Measurements from ENCODE around the gene GALNTL6. TPM values are rescaled to one million over a fixed set of nuclear protein-coding genes. Genes with fewer than 3 reads are reported as not detected.

Gene GALNTL6
- total RNA-seq, 2 donors from 2014 or later: 0.71 TPM; not detected in 1

- Histone ChIP-seq H3K27me3 (ENCODE audit: control insufficient read depth, insufficient read depth, low read length, poor library complexity, severe bottlenecking) (no peaks in the 10 kb centered on the region), H3K9me3 (ENCODE audit: control insufficient read depth, low read length) (no peaks in the 10 kb centered on the region), H3K9ac (ENCODE audit: extremely low read depth, low read length, poor library complexity, severe bottlenecking) (no peak overlapping the region), H3K4me3 (ENCODE audit: low read length) (no peak overlapping the region), H3K36me3 (ENCODE audit: control insufficient read depth, insufficient read depth, low read length) (no peaks in the 10 kb centered on the region), H3K4me1 (ENCODE audit: control insufficient read depth, insufficient read depth, low read length) (no peaks in the 10 kb centered on the region), H3K27ac (ENCODE audit: low read depth, low read length) (peak overlapping the region; percentile 91)
- TF ChIP-seq CTCF (conservative IDR thresholded peaks at IDR 0.05): no peak
- H3K27ac Mint-ChIP-seq: no peak overlapping the region
- no peaks in the 10 kb centered on the region for H3K27me3 Mint-ChIP-seq (ENCODE audit: insufficient read depth)
- H3K4me3 Mint-ChIP-seq: no peak overlapping the region
- peaks cover 6% of the 10 kb centered on the region for H3K4me1 Mint-ChIP-seq
- DNase-seq: no peak
- WGBS, 2 experiments (ENCODE audit: insufficient coverage in 1 of 2, insufficient read length in 1 of 2): 63 to 87% methylated on average over 4 of the region's 4 CpGs
- H3K9me3 Mint-ChIP-seq: no peaks in the 10 kb centered on the region
- no peaks in the 10 kb centered on the region for H3K36me3 Mint-ChIP-seq (ENCODE audit: low read depth)
Observed at GRCh38 chr4:172842779-172843178, 1029.6 kb downstream of the GALNTL6 start.

GRCh38 chr4:172843192-172843591, 1030.0 kb downstream of the GALNTL6 start:
- no peak for TF ChIP-seq CTCF (conservative IDR thresholded peaks at IDR 0.05)
- H3K4me3 Mint-ChIP-seq: no peak overlapping the region
- peak overlapping the region; percentile 91 for H3K27ac ChIP-seq (ENCODE audit: low read depth, low read length)
- no peaks in the 10 kb centered on the region for H3K9me3 ChIP-seq (ENCODE audit: control insufficient read depth, low read length)
- peaks cover 2% of the 10 kb centered on the region for H3K4me1 Mint-ChIP-seq
- no peaks in the 10 kb centered on the region for H3K4me1 ChIP-seq (ENCODE audit: control insufficient read depth, insufficient read depth, low read length)
- DNase-seq: no peak
- H3K4me3 ChIP-seq (ENCODE audit: low read length): no peak overlapping the region
- WGBS, 2 experiments (ENCODE audit: insufficient coverage in 1 of 2, insufficient read length in 1 of 2): 90 to 93% methylated on average over 2 to 4 of the region's 4 CpGs
- no peaks in the 10 kb centered on the region for H3K36me3 ChIP-seq (ENCODE audit: control insufficient read depth, insufficient read depth, low read length)
- H3K27ac Mint-ChIP-seq: no peak overlapping the region
- no peaks in the 10 kb centered on the region for H3K9me3 Mint-ChIP-seq
- H3K27me3 Mint-ChIP-seq (ENCODE audit: insufficient read depth): no peaks in the 10 kb centered on the region
- no peak overlapping the region for H3K9ac ChIP-seq (ENCODE audit: extremely low read depth, low read length, poor library complexity, severe bottlenecking)
- H3K36me3 Mint-ChIP-seq (ENCODE audit: low read depth): no peaks in the 10 kb centered on the region
- no peaks in the 10 kb centered on the region for H3K27me3 ChIP-seq (ENCODE audit: control insufficient read depth, insufficient read depth, low read length, poor library complexity, severe bottlenecking)

- H3K36me3 ChIP-seq (ENCODE audit: control insufficient read depth, insufficient read depth, low read length): no peaks in the 10 kb centered on the region
- no peak overlapping the region for H3K9ac ChIP-seq (ENCODE audit: extremely low read depth, low read length, poor library complexity, severe bottlenecking)
- Mint-ChIP-seq H3K9me3 (no peaks in the 10 kb centered on the region), H3K36me3 (ENCODE audit: low read depth) (no peaks in the 10 kb centered on the region), H3K27me3 (ENCODE audit: insufficient read depth) (no peaks in the 10 kb centered on the region), H3K4me3 (no peak overlapping the region), H3K27ac (no peak overlapping the region), H3K4me1 (no peaks in the 10 kb centered on the region)
- 91 to 93% methylated on average over 1 to 4 of the region's 4 CpGs for WGBS, 2 experiments (ENCODE audit: insufficient coverage in 1 of 2, insufficient read length in 1 of 2)
- no peaks in the 10 kb centered on the region for H3K9me3 ChIP-seq (ENCODE audit: control insufficient read depth, low read length)
- H3K27me3 ChIP-seq (ENCODE audit: control insufficient read depth, insufficient read depth, low read length, poor library complexity, severe bottlenecking): no peaks in the 10 kb centered on the region
- H3K4me3 ChIP-seq (ENCODE audit: low read length): no peak overlapping the region
- no peak for TF ChIP-seq CTCF (conservative IDR thresholded peaks at IDR 0.05)
- DNase-seq: no peak
- H3K4me1 ChIP-seq (ENCODE audit: control insufficient read depth, insufficient read depth, low read length): no peaks in the 10 kb centered on the region
- no peak overlapping the region for H3K27ac ChIP-seq (ENCODE audit: low read depth, low read length)
Observed at GRCh38 chr4:172844556-172844955, 1031.4 kb downstream of the GALNTL6 start.

Measured in endodermal cell (in vitro differentiated cells).